ENCODE results near the gene ISG20. TPM values are rescaled to one million over a fixed set of nuclear protein-coding genes. Genes with fewer than 3 reads are reported as not detected.

ISG20 gene
- total and polyA plus RNA-seq, 2 of the 8 experiments (the other 6 are each of a cell fraction or from before 2014, with no cell fraction given): 2.9 to 5.2 TPM

GRCh38 chr15:88652456-88653199 lies 13.8 kb downstream of the ISG20 start:
- Histone ChIP-seq H3K14ac (ENCODE audit: insufficient read length) (no peak overlapping the region), H3K79me1 (ENCODE audit: low read depth, low read length) (no peaks in the 10 kb centered on the region), H2AK5ac (ENCODE audit: low read depth, low read length) (peak overlapping the region; percentile 41; the same call in 1 of the 2 replicates), H3K4ac (replicated peaks; ENCODE audit: insufficient read length, low read depth, low read length) (peak overlapping the region; percentile 21), H3K56ac (replicated peaks; ENCODE audit: insufficient read length, low read depth, low read length) (no peak overlapping the region), H3K4me2 (ENCODE audit: insufficient read depth in 1 of 2, low read depth in 2 of 2, low read length in 2 of 2) (peak overlapping the region in 1 of 2 experiments; percentile 20; a peak in 2 of 4 replicates), H4K5ac (ENCODE audit: insufficient read length, low read depth, low read length) (no peak overlapping the region), H3K27me3 (replicated peaks in 1 of 4; ENCODE audit: control insufficient read depth in 3 of 4, extremely low read depth in 1 of 4, insufficient read depth in 3 of 4, low read length in 3 of 4) (no peaks in the 10 kb centered on the region; a peak in 1 of 7 replicates), H2AFZ (ENCODE audit: low read length) (no peak overlapping the region), H3K23me2 (ENCODE audit: low read depth, low read length) (no peaks in the 10 kb centered on the region), H3K4me3 (ENCODE audit: extremely low read depth in 1 of 4, insufficient read depth in 2 of 4, low read depth in 3 of 4, low read length in 4 of 4) (no peak overlapping the region), H3K4me1 (replicated peaks in 1 of 4; ENCODE audit: control insufficient read depth in 3 of 4, insufficient read depth in 4 of 4, low read length in 3 of 4) (peaks cover 0 to 19% (median 10%) of the 10 kb centered on the region in 4 experiments; a peak in 6 of 7 replicates), H3K27ac (ENCODE audit: low read depth, low read length) (no peak overlapping the region), H2BK15ac (ENCODE audit: low read length) (peak overlapping the region; percentile 18; the same call in 1 of the 2 replicates), H3K9ac (replicated peaks in 1 of 4; ENCODE audit: extremely low read depth in 1 of 4, low read depth in 3 of 4, low read length in 3 of 4) (no peak overlapping the region), H4K91ac (replicated peaks; ENCODE audit: insufficient read length, low read length) (peak overlapping the region; percentile 85), H3K23ac (ENCODE audit: insufficient read length) (no peak overlapping the region), H3K9me3 (ENCODE audit: insufficient read depth in 2 of 2, low read depth in 1 of 2, low read length in 1 of 2) (no peaks in the 10 kb centered on the region), H3K79me2 (ENCODE audit: control insufficient read depth in 1 of 2, insufficient read depth in 2 of 2, low read length in 2 of 2) (no peaks in the 10 kb centered on the region), H4K20me1 (replicated peaks in 1 of 2; ENCODE audit: control insufficient read depth in 1 of 2, insufficient read depth in 2 of 2, low read length in 2 of 2) (no peaks in the 10 kb centered on the region), H3K36me3 (ENCODE audit: control insufficient read depth in 2 of 4, insufficient read depth in 4 of 4, low read length in 3 of 4) (no peaks in the 10 kb centered on the region), H3K18ac (ENCODE audit: extremely low read depth, low read length) (peak overlapping the region; percentile 42; the same call in 1 of the 2 replicates), H4K8ac (ENCODE audit: extremely low read depth, insufficient read depth, low read length) (no peak overlapping the region; the same call in 1 of the 2 replicates), H2BK5ac (ENCODE audit: low read depth, low read length) (0 out of 2 replicates have a peak overlapping the region, but pooled peaks have one; percentile 12), H2BK12ac (ENCODE audit: low read depth, low read length) (peak overlapping the region; percentile 61), H2BK20ac (ENCODE audit: low read length) (no peak overlapping the region; the same call in 1 of the 2 replicates), H2BK120ac (replicated peaks; ENCODE audit: low read depth, low read length) (no peak overlapping the region)
- ChIA-PET CTCF (ENCODE audit: partially characterized antibody) (interaction anchor here (0.5 to 5.1 kb wide), 8 partner anchors 9 to 226 kb away, joined by 3 to 28 read pairs (median 4); no protein-coding TSS in a partner anchor), POLR2A (ENCODE audit: partially characterized antibody) (interaction anchor here (0.6 to 3.5 kb wide), 6 partner anchors 12 to 185 kb away, joined by 3 to 10 read pairs (median 3); partner anchors contain the start of genes ISG20, MRPL46 and MRPS11)
- WGBS, 2 experiments (ENCODE audit: extremely low coverage in 1 of 2, insufficient coverage in 1 of 2, insufficient read length in 1 of 2, insufficient replicate concordance in 2 of 2, low coverage in 1 of 2, low lambda C conversion rate in 2 of 2, missing lambda C conversion rate in 1 of 2): 54% methylated on average over 8 of the region's 8 CpGs; no CpG with 5 or more reads in 1 of the 2 experiments
- peak in 1 of 2 experiments; percentile 50 for DNase-seq (ENCODE audit: low read depth in 1 of 2, low spot score in 2 of 2)
- no peak for FAIRE-seq
- TF ChIP-seq CBX8 (IDR thresholded peaks at IDR 0.05; ENCODE audit: borderline replicate concordance, low read depth, low read length) (no peak), EP300 (IDR thresholded peaks at IDR 0.05; ENCODE audit: borderline replicate concordance in 1 of 2, low read depth in 2 of 2, low read length in 2 of 2) (no peak), RFX5 (IDR thresholded peaks at IDR 0.05; ENCODE audit: borderline replicate concordance, low read depth, low read length) (no peak), BACH1 (IDR thresholded peaks at IDR 0.05; ENCODE audit: low read length) (no peak), POU5F1 (IDR thresholded peaks at IDR 0.05; ENCODE audit: low read depth, low read length) (no peak), SIRT6 (IDR thresholded peaks at IDR 0.05; ENCODE audit: low read length) (no peak), RBBP5 (IDR thresholded peaks at IDR 0.05; ENCODE audit: borderline replicate concordance, low read depth, low read length) (no peak), TCF12 (IDR thresholded peaks at IDR 0.05; ENCODE audit: low read depth, low read length) (no peak), ATF2 (IDR thresholded peaks at IDR 0.05; ENCODE audit: low read length) (no peak), TEAD4 (IDR thresholded peaks at IDR 0.05; ENCODE audit: low read depth, low read length) (no peak)
